Keratinocyte (primary cell): ENCODE data around the gene ATP5F1B. TPM values are rescaled to one million over a fixed set of nuclear protein-coding genes. Genes with fewer than 3 reads are reported as not detected.

Experiments used
- DNase-seq: peaks from one replicate; pipeline ENCODE4 v3.0.0-alpha.2; 2011; ENCODE audit warnings: low read depth, missing footprints, low spot score
- FAIRE-seq: peaks from 2 replicates; lab custom pipeline; 2011; peaks lifted over from hg19 to GRCh38; lab: Jason Lieb, UNC
- H2AFZ ChIP-seq: 2 replicates; pipeline ENCODE4 v1.6.0; 2012; ENCODE audit warnings: low read length, control low read depth, inconsistent platforms; ENCODE audit not compliant: control insufficient read depth
- H3K27ac ChIP-seq: 2 replicates; pipeline ENCODE4 v1.5.1; 2011; ENCODE audit warnings: low read length; ENCODE audit not compliant: control insufficient read depth, insufficient read depth
- H3K27me3 ChIP-seq: 3 replicates; pipeline ENCODE4 v1.6.0; 2011; ENCODE audit warnings: low read length; ENCODE audit not compliant: control insufficient read depth, insufficient read depth; ENCODE audit errors: extremely low read depth
- H3K36me3 ChIP-seq, 2 experiments: 2 replicates in 1 of 2; 3 replicates in 1 of 2; pipeline ENCODE4 v1.5.1; 2011; ENCODE audit warnings: low read length in 2 of 2, mild to moderate bottlenecking in 1 of 2; ENCODE audit not compliant: control insufficient read depth in 2 of 2, insufficient read depth in 2 of 2; ENCODE audit errors: extremely low read depth in 1 of 2
- H3K4me1 ChIP-seq: 3 replicates; pipeline ENCODE4 v1.5.1; 2011; ENCODE audit warnings: low read length; ENCODE audit not compliant: control insufficient read depth, insufficient read depth; ENCODE audit errors: extremely low read depth
- H3K4me2 ChIP-seq: 3 replicates; pipeline ENCODE4 v1.6.0; 2011; ENCODE audit warnings: low read depth, low read length; ENCODE audit not compliant: control insufficient read depth, insufficient read depth; ENCODE audit errors: extremely low read depth
- H3K4me3 ChIP-seq, 3 experiments: fragments of 200-600 bp in 1 of 3; sonication (generic) in 1 of 3; 2 replicates in 2 of 3; 3 replicates in 1 of 3; pipeline ENCODE4 v1.5.1; 2011 to 2016; ENCODE audit warnings: low read length in 3 of 3, mild to moderate bottlenecking in 3 of 3, control low read depth in 2 of 3, inconsistent platforms in 1 of 3, low read depth in 1 of 3, mixed read lengths in 1 of 3, mixed run types in 1 of 3, moderate library complexity in 1 of 3; ENCODE audit not compliant: control insufficient read depth in 2 of 3, insufficient read depth in 2 of 3; ENCODE audit errors: extremely low read depth in 1 of 3
- H3K79me2 ChIP-seq: 2 replicates; pipeline ENCODE4 v1.6.0; 2012; ENCODE audit warnings: low read length; ENCODE audit not compliant: control insufficient read depth, insufficient read depth
- H3K9ac ChIP-seq: 3 replicates; pipeline ENCODE4 v1.6.0; 2011; ENCODE audit warnings: low read length; ENCODE audit not compliant: control insufficient read depth, insufficient read depth; ENCODE audit errors: extremely low read depth
- H3K9me1 ChIP-seq: 3 replicates; pipeline ENCODE4 v1.6.0; 2011; ENCODE audit warnings: low read length; ENCODE audit not compliant: control insufficient read depth, insufficient read depth; ENCODE audit errors: extremely low read depth
- H3K9me3 ChIP-seq: 2 replicates; pipeline ENCODE4 v1.5.1; 2012; ENCODE audit warnings: low read depth, low read length; ENCODE audit not compliant: control insufficient read depth
- H4K20me1 ChIP-seq: 3 replicates; pipeline ENCODE4 v1.6.0; 2011; ENCODE audit warnings: low read length; ENCODE audit not compliant: control insufficient read depth, insufficient read depth; ENCODE audit errors: extremely low read depth
- EZH2 ChIP-seq: IDR thresholded peaks from one replicate; pipeline ENCODE4 v1.6.1; 2012; ENCODE audit warnings: inconsistent platforms, mild to moderate bottlenecking, low read length, moderate library complexity
- dilution Hi-C: fragments of 300-500 bp; cut with MboI; formaldehyde crosslinking; loops from one replicate; pipeline ENCODE4 v1.7.0; 2020; ENCODE audit warnings: low sequenced_read_pairs; ENCODE audit not compliant: extremely low pct_ligation_motif_present
- polyA plus RNA-seq, 5 experiments: library from polyadenylated mRNA; depleted of rRNA in 3 of 5; stranded (reverse) in 3 of 5; stranded (forward) in 1 of 5; unstranded in 1 of 5; fragments of >200 nt; gene quantifications; 1 replicate in 1 of 5; 2 replicates in 3 of 5; 3 replicates in 1 of 5; pipeline versions ENCODE4 v1.2.1 to v1.2.3, GENCODE V29; 2011 to 2012; ENCODE audit warnings: missing spikeins in 2 of 5, low read depth in 1 of 5, low replicate concordance in 1 of 5
- TF ChIP-seq, protein P1 (sequence below), 3 experiments: IDR thresholded peaks in 1 of 3; conservative IDR thresholded peaks in 1 of 3; optimal IDR thresholded peaks in 1 of 3; 2 replicates in 2 of 3; 3 replicates in 1 of 3; pipeline versions ENCODE3 to v1.5.1; 2011; ENCODE audit warnings: low read length in 3 of 3, mild to moderate bottlenecking in 3 of 3, moderate library complexity in 2 of 3, control low read depth in 1 of 3, inconsistent platforms in 1 of 3; ENCODE audit not compliant: insufficient read depth in 2 of 3; ENCODE audit errors: extremely low read depth in 1 of 3

ATP5F1B gene
- polyA plus RNA-seq, 1 donor (not counting 4 experiments of a cell fraction or from before 2014, with no cell fraction given): 1,488 TPM

DNA sequence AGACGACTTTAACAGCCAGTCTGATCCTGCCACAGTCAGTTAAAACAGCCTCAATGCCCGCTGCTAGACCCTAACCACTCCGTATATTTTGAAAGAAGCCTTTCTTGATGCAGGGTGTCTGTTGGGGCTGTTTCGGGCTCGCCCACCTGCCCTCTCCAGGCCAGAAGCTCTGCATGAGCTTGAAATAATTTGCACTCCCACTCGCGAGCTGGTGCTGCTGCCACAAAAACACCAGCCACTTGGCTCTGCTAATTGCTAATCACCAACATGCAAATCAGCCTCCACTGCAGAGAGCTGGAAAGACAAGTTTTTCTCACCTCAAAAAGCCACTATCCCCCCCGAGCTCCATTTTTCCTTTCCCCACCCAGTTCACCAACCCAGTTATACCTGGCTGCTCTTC is 31.2 kb downstream of the ATP5F1B start:
- no peak for FAIRE-seq
- H2AFZ ChIP-seq: no peak overlapping the region
- H3K4me1 ChIP-seq: no peaks in the 10 kb centered on the region
- dilution Hi-C loops: no loop called here
- no peaks in the 10 kb centered on the region for H3K9me1 ChIP-seq
- no peak overlapping the region for H3K9ac ChIP-seq
- peaks cover 65 to 66% of the 10 kb centered on the region in 2 experiments for H3K36me3 ChIP-seq
- no peak overlapping the region for H3K4me3 ChIP-seq
- peaks cover 41% of the 10 kb centered on the region for H3K79me2 ChIP-seq
- no peak for TF ChIP-seq EZH2
- TF ChIP-seq, protein P1, sequence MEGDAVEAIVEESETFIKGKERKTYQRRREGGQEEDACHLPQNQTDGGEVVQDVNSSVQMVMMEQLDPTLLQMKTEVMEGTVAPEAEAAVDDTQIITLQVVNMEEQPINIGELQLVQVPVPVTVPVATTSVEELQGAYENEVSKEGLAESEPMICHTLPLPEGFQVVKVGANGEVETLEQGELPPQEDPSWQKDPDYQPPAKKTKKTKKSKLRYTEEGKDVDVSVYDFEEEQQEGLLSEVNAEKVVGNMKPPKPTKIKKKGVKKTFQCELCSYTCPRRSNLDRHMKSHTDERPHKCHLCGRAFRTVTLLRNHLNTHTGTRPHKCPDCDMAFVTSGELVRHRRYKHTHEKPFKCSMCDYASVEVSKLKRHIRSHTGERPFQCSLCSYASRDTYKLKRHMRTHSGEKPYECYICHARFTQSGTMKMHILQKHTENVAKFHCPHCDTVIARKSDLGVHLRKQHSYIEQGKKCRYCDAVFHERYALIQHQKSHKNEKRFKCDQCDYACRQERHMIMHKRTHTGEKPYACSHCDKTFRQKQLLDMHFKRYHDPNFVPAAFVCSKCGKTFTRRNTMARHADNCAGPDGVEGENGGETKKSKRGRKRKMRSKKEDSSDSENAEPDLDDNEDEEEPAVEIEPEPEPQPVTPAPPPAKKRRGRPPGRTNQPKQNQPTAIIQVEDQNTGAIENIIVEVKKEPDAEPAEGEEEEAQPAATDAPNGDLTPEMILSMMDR (optimal IDR thresholded peaks at IDR 0.05 in 1 of 3, IDR thresholded peaks at IDR 0.05 in 1 of 3, conservative IDR thresholded peaks at IDR 0.05 in 1 of 3; ENCODE audit: extremely low read depth in 1 of 3, insufficient read depth in 2 of 3, low read length in 3 of 3): no peak
- H3K27ac ChIP-seq: no peak overlapping the region
- H3K4me2 ChIP-seq: no peak overlapping the region
- H4K20me1 ChIP-seq: no peaks in the 10 kb centered on the region
- H3K27me3 ChIP-seq: no peaks in the 10 kb centered on the region
- H3K9me3 ChIP-seq: no peaks in the 10 kb centered on the region
- no peak for DNase-seq

DNA sequence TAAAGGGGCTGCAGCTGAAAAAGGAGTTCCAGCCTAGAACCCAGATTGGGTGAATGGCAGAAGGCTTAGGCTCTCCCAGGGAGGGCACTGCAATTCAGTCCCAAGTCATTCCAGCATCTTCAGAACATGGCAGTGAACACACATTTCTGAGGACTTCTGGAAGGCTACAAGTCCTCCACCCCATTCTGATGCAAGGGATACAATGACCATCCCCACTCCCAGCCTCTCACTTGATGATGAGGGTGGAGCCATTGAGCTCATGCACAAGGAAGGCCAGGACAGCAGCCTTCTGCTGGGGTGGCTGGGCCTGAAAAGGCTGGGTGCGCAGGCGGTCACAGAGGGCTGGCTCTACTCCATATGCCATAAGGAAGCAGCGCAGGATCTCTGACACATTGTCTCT is 41.4 kb downstream of the ATP5F1B start:
- H4K20me1 ChIP-seq: no peaks in the 10 kb centered on the region
- no peaks in the 10 kb centered on the region for H3K79me2 ChIP-seq
- no peaks in the 10 kb centered on the region for H3K9me3 ChIP-seq
- dilution Hi-C loops: no loop called here
- H3K4me2 ChIP-seq: no peak overlapping the region
- H3K9me1 ChIP-seq: no peaks in the 10 kb centered on the region
- no peak overlapping the region for H3K9ac ChIP-seq
- no peak overlapping the region for H3K4me3 ChIP-seq
- H3K36me3 ChIP-seq: peaks cover 53 to 55% of the 10 kb centered on the region in 2 experiments
- FAIRE-seq (no peak), DNase-seq (no peak)
- H3K27ac ChIP-seq: no peak overlapping the region
- no peaks in the 10 kb centered on the region for H3K27me3 ChIP-seq
- TF ChIP-seq EZH2: no peak
- TF ChIP-seq, protein P1 (optimal IDR thresholded peaks at IDR 0.05 in 1 of 3, IDR thresholded peaks at IDR 0.05 in 1 of 3, conservative IDR thresholded peaks at IDR 0.05 in 1 of 3; ENCODE audit: extremely low read depth in 1 of 3, insufficient read depth in 2 of 3, low read length in 3 of 3): no peak
- H2AFZ ChIP-seq: no peak overlapping the region
- no peaks in the 10 kb centered on the region for H3K4me1 ChIP-seq
